ENCODE data around the gene NTN1.

GRCh38 chr17:9266697-9267117 lies 245.4 kb downstream of the NTN1 start:
- TF ChIP-seq CTCF (IDR thresholded peaks at IDR 0.05) (no peak), POLR2A (IDR thresholded peaks at IDR 0.05) (no peak)

All from testis (tissue), 2 donors.